DMS 273 treated with DMSO at 0.1 percent for 48 hours (cell line): ENCODE results near the gene C1orf210.

ENCODE experiments used
- DNase-seq: peaks from one replicate; lab custom pipeline; 2025; lab: John Stamatoyannopoulos, UW

The C1orf210 gene

GRCh38 chr1:43285269-43285990, at the start of gene C1orf210:
Gene C1orf210, minus strand, starts transcription at chr1:43285581. Its CDS starts 2,311 bp downstream, at chr1:43283270.
- DNase-seq = no peak

DNA sequence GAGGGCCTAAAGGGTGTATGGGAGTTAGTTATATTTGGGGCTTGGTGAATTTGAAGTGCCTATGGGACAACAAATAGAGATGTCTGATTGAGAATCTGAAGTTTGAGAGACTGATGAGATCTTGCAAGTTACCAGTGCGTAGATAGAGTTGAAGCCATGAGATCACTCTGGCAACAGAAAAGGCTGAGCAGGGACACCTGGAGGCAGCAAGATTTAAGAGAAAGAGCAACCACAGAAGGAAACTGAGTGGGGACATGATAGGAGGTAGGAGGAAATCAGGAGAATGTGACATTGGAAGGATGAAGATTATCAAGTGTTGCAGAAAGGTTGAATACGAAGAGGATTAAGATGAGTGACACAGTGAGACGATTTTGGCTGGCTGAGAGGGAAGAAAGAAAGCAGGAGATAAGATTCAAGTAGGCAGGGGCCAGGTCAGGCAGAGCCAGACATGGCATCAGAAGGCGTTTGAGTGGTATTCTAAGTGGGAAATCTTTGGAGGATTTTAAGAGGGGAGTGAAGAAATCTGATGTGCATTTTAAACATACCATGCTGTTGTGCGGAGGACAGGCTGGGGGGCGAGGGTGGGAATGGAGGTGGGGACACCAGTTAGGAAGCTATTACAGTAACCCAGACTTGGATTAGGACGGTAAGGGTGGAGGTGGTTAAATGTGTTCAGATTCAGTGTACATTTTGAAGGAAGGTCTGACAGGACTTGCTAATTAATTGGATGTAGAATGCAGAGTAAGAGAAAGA, 49.2 kb upstream of the C1orf210 start:
- DNase-seq = no peak

GRCh38 chr1:43331688-43332087, 46.3 kb upstream of the C1orf210 start:
- DNase-seq = no peak

- no peak for DNase-seq
Measured at GRCh38 chr1:43329995-43330751, 44.8 kb upstream of the C1orf210 start.

DNA sequence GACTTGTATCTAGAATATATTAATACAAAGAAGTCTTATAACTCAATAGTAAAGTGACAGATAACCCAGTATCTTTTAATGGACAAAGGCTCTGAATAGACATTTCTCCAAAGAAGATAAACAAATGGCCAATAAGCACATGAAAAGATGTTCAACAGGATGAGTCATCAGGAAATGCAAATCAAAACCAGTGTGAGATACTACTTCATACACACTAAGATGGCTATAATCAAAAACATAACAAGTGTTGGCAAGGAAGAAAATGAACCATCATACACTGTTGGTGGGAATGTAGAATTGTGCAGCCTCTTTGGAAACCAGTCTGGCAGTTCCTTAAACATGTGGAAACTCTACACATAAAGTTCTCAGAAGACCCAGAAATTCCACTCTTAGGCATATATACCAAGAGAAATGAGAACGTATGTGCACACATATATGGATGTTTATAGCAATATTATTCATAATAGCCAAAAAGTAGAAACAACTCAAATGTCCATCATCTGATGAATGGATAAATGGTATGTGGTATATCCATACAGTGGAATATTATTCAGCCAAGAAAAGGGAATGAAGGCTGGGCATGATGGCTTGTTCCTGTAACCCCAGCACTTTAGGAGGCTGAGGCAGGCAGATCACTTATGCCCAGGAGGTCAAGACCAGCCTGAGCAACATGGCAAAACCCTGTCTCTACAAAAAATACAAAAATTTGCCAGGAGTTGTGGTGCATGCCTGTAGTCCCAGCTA, 42.3 kb upstream of the C1orf210 start:
- no peak for DNase-seq

DNA sequence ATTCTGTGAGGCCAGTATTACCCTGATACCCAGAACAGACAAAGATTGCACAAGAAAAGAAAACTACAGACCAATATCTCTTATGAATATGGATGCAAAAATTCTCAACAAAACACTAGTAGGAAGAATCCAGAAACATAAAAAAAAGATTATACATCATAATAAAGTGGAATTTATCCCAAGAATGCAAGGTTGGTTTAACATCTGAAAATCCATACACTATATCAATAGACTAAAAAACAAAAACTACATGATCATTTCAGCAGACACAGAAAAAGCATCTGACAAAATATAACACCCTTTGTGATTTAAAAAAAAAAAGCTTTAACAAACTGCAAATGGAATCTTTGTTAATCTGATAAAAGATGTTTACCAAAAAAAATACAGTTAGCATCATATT, 40.0 kb upstream of the C1orf210 start:
- DNase-seq = no peak

DNA sequence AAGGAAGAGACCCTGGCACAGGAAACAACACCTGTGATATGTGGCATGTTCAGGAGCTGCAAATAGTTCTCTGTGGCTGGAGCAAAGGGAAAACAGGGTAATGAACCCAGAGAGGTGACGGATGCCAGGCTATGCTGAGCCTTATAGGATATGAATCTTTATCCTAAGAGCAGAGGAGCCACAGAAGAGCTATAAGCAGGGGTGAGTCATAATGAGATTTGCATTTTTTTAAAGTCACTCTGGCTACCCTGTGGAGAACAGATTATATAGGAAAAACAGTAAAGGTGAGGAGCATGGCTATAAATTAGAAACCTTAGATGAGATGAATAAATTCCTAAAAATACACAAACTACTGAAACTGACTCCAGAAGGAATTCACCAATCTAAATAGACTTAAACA, 39.4 kb upstream of the C1orf210 start:
- DNase-seq = no peak

- DNase-seq = no peak
Measured at GRCh38 chr1:43322506-43322905, 37.1 kb upstream of the C1orf210 start.

DNA sequence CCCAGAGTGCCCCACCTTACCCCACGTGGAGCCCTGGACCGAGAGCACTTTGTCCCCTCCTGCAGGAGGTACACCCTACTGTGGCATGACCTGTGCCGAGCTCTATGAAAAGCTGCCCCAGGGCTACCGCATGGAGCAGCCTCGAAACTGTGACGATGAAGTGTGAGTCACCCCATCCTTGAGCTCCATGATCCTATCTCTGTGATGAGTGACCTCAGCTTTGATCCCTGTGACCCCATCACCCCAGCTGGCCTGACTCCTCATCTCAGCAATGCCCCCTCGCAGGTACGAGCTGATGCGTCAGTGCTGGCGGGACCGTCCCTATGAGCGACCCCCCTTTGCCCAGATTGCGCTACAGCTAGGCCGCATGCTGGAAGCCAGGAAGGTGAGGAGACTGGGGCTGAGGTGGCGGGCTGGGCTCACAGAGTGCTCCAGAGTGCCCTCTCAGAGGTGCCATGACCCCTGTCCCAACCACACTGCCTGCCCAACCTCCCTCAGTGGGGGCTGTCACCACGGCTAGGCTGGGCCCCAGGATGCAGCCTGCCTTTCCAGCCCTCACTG, 36.0 kb upstream of the C1orf210 start:
- DNase-seq = no peak

- no peak for DNase-seq
Measured at GRCh38 chr1:43319766-43320165, 34.4 kb upstream of the C1orf210 start.

- no peak for DNase-seq
Measured at GRCh38 chr1:43319288-43319687, 33.9 kb upstream of the C1orf210 start.

- DNase-seq = no peak
Measured at GRCh38 chr1:43318831-43319230, 33.5 kb upstream of the C1orf210 start.

GRCh38 chr1:43317817-43318471, 32.6 kb upstream of the C1orf210 start:
- no peak for DNase-seq

DNA sequence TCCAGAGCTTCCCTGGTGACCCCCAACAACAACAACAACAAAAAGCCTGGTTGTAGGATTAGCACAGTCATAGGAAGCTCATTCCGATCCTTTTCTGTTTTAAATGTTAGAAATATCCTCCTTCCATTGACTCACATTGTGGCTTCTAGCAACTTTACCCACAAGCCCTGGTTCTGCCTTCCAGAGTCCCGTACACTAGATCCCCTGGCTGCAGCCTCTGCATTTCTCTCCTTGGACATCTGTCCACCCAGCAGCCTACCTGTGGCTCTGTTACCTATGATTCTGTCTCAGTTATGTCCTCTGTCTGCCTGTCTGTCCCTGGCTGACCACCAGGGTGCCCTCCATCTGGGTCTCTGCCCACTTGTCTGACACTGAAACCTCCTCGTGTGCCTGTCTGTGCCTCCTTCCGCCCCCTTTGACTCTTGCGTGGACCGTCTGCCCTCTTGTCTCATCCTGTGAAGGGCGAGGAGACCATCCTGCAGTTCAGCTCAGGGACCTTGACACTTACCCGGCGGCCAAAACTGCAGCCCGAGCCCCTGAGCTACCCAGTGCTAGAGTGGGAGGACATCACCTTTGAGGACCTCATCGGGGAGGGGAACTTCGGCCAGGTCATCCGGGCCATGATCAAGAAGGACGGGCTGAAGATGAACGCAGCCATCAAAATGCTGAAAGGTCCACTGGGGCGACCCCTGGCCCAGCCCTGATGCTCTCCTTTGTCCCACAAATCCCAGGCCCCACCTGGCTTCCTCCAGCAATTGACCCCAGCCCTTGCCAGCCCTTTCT, 31.5 kb upstream of the C1orf210 start:
- no peak for DNase-seq

GRCh38 chr1:43315963-43316737, 30.8 kb upstream of the C1orf210 start:
- DNase-seq = no peak

DNA sequence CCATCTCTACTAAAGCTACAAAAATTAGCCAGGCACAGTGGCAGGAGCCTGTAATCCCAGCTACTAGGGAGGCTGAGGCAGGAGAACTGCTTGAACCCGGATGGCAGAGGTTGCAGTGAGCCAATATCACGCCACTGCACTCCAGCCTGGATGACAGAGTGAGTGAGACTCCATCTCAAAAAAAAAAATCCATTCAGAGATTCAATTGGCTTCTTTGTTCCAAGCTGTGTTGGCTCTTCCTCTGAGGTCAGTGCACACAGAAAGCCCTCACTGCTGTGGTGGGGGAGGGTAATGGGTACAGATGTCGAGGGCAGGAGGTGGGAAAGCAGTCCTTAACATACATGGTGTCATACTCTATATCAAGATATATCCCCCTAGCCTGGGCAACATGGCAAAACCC, 30.1 kb upstream of the C1orf210 start:
- DNase-seq = no peak

- no peak for DNase-seq
Measured at GRCh38 chr1:43314233-43314632, 28.9 kb upstream of the C1orf210 start.

- no peak for DNase-seq
Measured at GRCh38 chr1:43313771-43314170, 28.4 kb upstream of the C1orf210 start.

GRCh38 chr1:43312663-43313515, 27.5 kb upstream of the C1orf210 start:
- no peak for DNase-seq
